Stimulated activated CD4-positive, alpha-beta T cell treated with anti-CD3 and anti-CD28 coated beads, Interleukin-15, amount 100 ng/mL, for 48 hours (primary cell): ENCODE data around the gene KCNK10.
"Not testable (repeated sequence)": the region's sequence is repeated elsewhere in the genome, so short reads cannot be mapped to it uniquely, and the experiment has no call there.

ENCODE experiments used
- DNase-seq, 2 donors: peaks; one replicate each; pipeline ENCODE4 v3.0.0-alpha.2; 2020; ENCODE audit warnings: low read depth in 2 of 2

Gene KCNK10

GRCh38 chr14:88270776-88271175, 52.3 kb downstream of the KCNK10 start:
- DNase-seq, result no peak

GRCh38 chr14:88269806-88270420, 53.2 kb downstream of the KCNK10 start:
- no peak for DNase-seq

- DNase-seq, result no peak
These were observed 56.6 kb downstream of the KCNK10 start for GRCh38 chr14:88266474-88266873.

- no peak for DNase-seq
These were observed 59.0 kb downstream of the KCNK10 start for GRCh38 chr14:88264116-88264515.

GRCh38 chr14:88261302-88261701, 61.8 kb downstream of the KCNK10 start:
- DNase-seq, result not testable (repeated sequence)

GRCh38 chr14:88258021-88258420, 65.0 kb downstream of the KCNK10 start:
- DNase-seq, result no peak

- no peak for DNase-seq
These were observed 65.8 kb downstream of the KCNK10 start for GRCh38 chr14:88256997-88257950.

- DNase-seq, result no peak
These were observed 67.3 kb downstream of the KCNK10 start for GRCh38 chr14:88255798-88256197.

- no peak for DNase-seq
These were observed 67.9 kb downstream of the KCNK10 start for GRCh38 chr14:88255196-88255595.

GRCh38 chr14:88252498-88252897, 70.6 kb downstream of the KCNK10 start:
- no peak for DNase-seq

GRCh38 chr14:88251650-88252049, 71.4 kb downstream of the KCNK10 start:
- no peak for DNase-seq

GRCh38 chr14:88249266-88249665, 73.8 kb downstream of the KCNK10 start:
- DNase-seq, result no peak

GRCh38 chr14:88248606-88249005, 74.5 kb downstream of the KCNK10 start:
- no peak for DNase-seq

GRCh38 chr14:88247228-88247627, 75.8 kb downstream of the KCNK10 start:
- no peak for DNase-seq

- no peak for DNase-seq
These were observed 77.7 kb downstream of the KCNK10 start for GRCh38 chr14:88245321-88245720.

- no peak for DNase-seq
These were observed 79.1 kb downstream of the KCNK10 start for GRCh38 chr14:88243946-88244345.

- no peak for DNase-seq
These were observed 80.6 kb downstream of the KCNK10 start for GRCh38 chr14:88242446-88242845.

- no peak for DNase-seq
These were observed 81.3 kb downstream of the KCNK10 start for GRCh38 chr14:88241810-88242209.

GRCh38 chr14:88234442-88234841, 88.6 kb downstream of the KCNK10 start:
- no peak for DNase-seq

- no peak for DNase-seq
These were observed 89.2 kb downstream of the KCNK10 start for GRCh38 chr14:88233915-88234314.

- DNase-seq, result no peak
These were observed 90.3 kb downstream of the KCNK10 start for GRCh38 chr14:88232771-88233170.

- no peak for DNase-seq
These were observed 91.5 kb downstream of the KCNK10 start for GRCh38 chr14:88231603-88232002.

- DNase-seq, result no peak
These were observed 93.6 kb downstream of the KCNK10 start for GRCh38 chr14:88229428-88229827.
